Esophagus muscularis mucosa (tissue), 4 donors: ENCODE measurements around the gene BTG4. TPM values are rescaled to one million over a fixed set of nuclear protein-coding genes. Genes with fewer than 3 reads are reported as not detected.

Experiments used
- DNase-seq: peaks from one replicate; pipeline ENCODE4 v3.0.0-alpha.2; 2017; ENCODE audit errors: extremely low spot score
- H3K27ac ChIP-seq, 4 donors: fragments of 200-600 bp; sonication (generic); replicated peaks in 1 of 4; 1 replicate in 3 of 4; 2 replicates in 1 of 4; pipeline ENCODE4 v1.5.1; 2016 to 2019; ENCODE audit warnings: mild to moderate bottlenecking in 1 of 4
- H3K27me3 ChIP-seq, 4 donors: fragments of 200-600 bp; sonication (generic); one replicate each; pipeline versions ENCODE4 v1.5.1 to v1.6.0; 2016 to 2019
- H3K36me3 ChIP-seq, 4 donors: fragments of 200-600 bp; sonication (generic); one replicate each; pipeline ENCODE4 v1.5.1; 2016 to 2019
- H3K4me1 ChIP-seq, 4 donors: fragments of 200-600 bp; sonication (generic); one replicate each; pipeline ENCODE4 v1.5.1; 2016 to 2019
- H3K4me3 ChIP-seq, 4 donors: fragments of 200-600 bp; sonication (generic); 1 replicate in 2 of 4; 2 replicates in 2 of 4; pipeline ENCODE4 v1.5.1; 2016 to 2019; ENCODE audit warnings: mild to moderate bottlenecking in 4 of 4, moderate library complexity in 1 of 4
- H3K9me3 ChIP-seq, 4 donors: fragments of 200-600 bp; sonication (generic); 1 replicate in 3 of 4; 2 replicates in 1 of 4; pipeline ENCODE4 v1.5.1; 2016 to 2019
- EP300 ChIP-seq: sonication (generic); formaldehyde crosslinking; IDR thresholded peaks from one replicate; pipeline ENCODE4 v1.6.1; 2017; ENCODE audit warnings: antibody characterized with exemption
- POLR2A ChIP-seq: fragments of 450-650 bp; IDR thresholded peaks from one replicate; pipeline ENCODE4 v1.6.1; 2017; ENCODE audit warnings: antibody characterized with exemption, moderate library complexity, mild to moderate bottlenecking, low read depth
- POLR2AphosphoS5 ChIP-seq, 2 donors: sonication (generic); formaldehyde crosslinking; IDR thresholded peaks; one replicate each; pipeline ENCODE4 v1.6.1; 2017; ENCODE audit warnings: antibody characterized with exemption in 2 of 2
- WGBS: methylation state at CpG from one replicate; pipeline ENCODE4 v1.1.5; 2018; 5-methylcytosine and 5-hydroxymethylcytosine counted together
- intact Hi-C: fragments of 100-400 bp; cut with DNase I; formaldehyde crosslinking; loops from one replicate; pipeline ENCODE4 v1.15.1; 2023
- total RNA-seq, 4 donors: library from RNA; depleted of rRNA; stranded (reverse); fragments of >200 nt; gene quantifications; one replicate each; pipeline versions ENCODE4 v1.1.0 to v1.2.1, GENCODE V29; 2016
- TF ChIP-seq, protein P1 (sequence below), 3 experiments: fragments of 200-600 bp in 2 of 3; fragments of 450-650 bp in 1 of 3; sonication (generic) in 2 of 3; IDR thresholded peaks; one replicate each; pipeline ENCODE4 v1.5.1; 2017 to 2019; ENCODE audit warnings: antibody characterized with exemption in 3 of 3, mild to moderate bottlenecking in 2 of 3, moderate library complexity in 1 of 3

Gene BTG4
- total RNA-seq, 4 donors from 2014 or later = not detected

DNA sequence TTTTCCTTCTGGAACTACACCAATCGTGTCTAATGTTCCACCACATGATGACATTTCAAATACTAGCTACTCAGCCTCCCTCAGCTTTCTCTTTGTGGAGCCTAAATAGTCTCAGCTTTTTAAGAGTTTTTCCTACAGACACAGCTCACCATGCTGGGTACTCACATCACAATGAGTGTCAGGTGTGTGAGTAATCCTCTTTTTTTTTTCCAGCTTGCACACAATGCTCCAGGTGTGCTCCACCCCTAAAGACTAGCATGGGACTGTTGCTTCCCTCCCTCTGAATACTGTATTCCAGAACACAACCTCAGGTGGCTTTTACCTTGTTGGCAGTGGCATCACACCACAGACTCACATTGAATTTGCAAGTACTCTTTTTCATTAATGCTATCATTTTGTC lies 11.7 kb downstream of the BTG4 start:
- H3K4me3 ChIP-seq = no peak overlapping the region
- H3K27ac ChIP-seq = no peak overlapping the region
- intact Hi-C loops = no loop called here
- H3K36me3 ChIP-seq = no peaks in the 10 kb centered on the region
- 69% methylated on average over 1 of the region's 1 CpG for WGBS
- no peaks in the 10 kb centered on the region for H3K27me3 ChIP-seq
- no peak for DNase-seq
- TF ChIP-seq, protein P1, sequence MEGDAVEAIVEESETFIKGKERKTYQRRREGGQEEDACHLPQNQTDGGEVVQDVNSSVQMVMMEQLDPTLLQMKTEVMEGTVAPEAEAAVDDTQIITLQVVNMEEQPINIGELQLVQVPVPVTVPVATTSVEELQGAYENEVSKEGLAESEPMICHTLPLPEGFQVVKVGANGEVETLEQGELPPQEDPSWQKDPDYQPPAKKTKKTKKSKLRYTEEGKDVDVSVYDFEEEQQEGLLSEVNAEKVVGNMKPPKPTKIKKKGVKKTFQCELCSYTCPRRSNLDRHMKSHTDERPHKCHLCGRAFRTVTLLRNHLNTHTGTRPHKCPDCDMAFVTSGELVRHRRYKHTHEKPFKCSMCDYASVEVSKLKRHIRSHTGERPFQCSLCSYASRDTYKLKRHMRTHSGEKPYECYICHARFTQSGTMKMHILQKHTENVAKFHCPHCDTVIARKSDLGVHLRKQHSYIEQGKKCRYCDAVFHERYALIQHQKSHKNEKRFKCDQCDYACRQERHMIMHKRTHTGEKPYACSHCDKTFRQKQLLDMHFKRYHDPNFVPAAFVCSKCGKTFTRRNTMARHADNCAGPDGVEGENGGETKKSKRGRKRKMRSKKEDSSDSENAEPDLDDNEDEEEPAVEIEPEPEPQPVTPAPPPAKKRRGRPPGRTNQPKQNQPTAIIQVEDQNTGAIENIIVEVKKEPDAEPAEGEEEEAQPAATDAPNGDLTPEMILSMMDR (IDR thresholded peaks at IDR 0.05) = no peak
- TF ChIP-seq POLR2A (no peak), EP300 (no peak), POLR2AphosphoS5 (IDR thresholded peaks at IDR 0.05) (no peak)
- no peaks in the 10 kb centered on the region for H3K4me1 ChIP-seq
- H3K9me3 ChIP-seq = no peaks in the 10 kb centered on the region

DNA sequence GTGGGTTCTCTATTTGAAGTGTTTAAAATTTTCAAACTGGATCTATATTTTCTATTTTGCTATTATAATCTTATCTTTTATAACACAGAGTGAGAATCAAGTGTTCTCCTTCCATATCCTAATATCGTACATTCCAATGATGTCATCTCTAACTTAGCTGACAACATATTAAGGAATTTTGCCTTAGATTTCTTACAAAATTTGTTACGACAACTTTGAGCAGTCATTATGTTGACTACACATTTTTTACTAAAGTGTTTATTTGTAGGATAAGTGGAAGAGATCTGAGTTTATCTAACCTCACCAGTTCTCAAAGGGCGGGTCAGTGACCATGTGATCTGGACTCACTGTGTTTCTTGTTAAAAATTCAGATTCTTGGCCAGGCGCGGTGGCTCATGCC lies 12.7 kb downstream of the BTG4 start:
- H3K9me3 ChIP-seq = no peaks in the 10 kb centered on the region
- H3K27ac ChIP-seq = no peak overlapping the region
- no peaks in the 10 kb centered on the region for H3K36me3 ChIP-seq
- no peak overlapping the region for H3K4me3 ChIP-seq
- no peaks in the 10 kb centered on the region for H3K27me3 ChIP-seq
- no peak for DNase-seq
- TF ChIP-seq, protein P1 (IDR thresholded peaks at IDR 0.05) = no peak
- TF ChIP-seq EP300 = no peak
- no peak for TF ChIP-seq POLR2A
- no peak for TF ChIP-seq POLR2AphosphoS5 (IDR thresholded peaks at IDR 0.05)
- 92% methylated on average over 5 of the region's 5 CpGs for WGBS
- H3K4me1 ChIP-seq = no peaks in the 10 kb centered on the region
- intact Hi-C loops = no loop called here

DNA sequence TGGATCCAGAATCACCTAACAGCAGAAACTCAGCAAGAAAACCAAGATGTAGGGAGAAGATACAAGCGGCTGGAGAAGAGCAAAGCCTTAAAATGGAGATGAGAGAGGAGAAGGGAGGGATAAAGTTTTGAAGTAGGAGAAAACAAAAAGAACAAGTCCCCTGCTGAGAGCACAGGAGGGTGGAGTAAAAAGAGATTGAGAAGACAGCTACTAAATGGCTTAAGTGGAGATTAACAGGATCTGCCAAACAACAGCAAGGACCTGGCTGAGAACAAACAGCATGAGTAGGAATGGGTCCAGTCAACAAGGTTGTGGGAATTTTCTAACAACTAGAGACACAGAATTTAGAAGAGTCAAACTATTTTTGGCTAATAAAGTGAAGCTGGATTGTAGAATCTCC lies 18.1 kb downstream of the BTG4 start:
- no peak overlapping the region for H3K4me3 ChIP-seq
- intact Hi-C loops = no loop called here
- DNase-seq = no peak
- no peaks in the 10 kb centered on the region for H3K36me3 ChIP-seq
- no peak overlapping the region for H3K27ac ChIP-seq
- WGBS = 71% methylated on average over 1 of the region's 1 CpG
- no peaks in the 10 kb centered on the region for H3K9me3 ChIP-seq
- TF ChIP-seq POLR2A = no peak
- TF ChIP-seq, protein P1 (IDR thresholded peaks at IDR 0.05) = no peak
- no peak for TF ChIP-seq POLR2AphosphoS5 (IDR thresholded peaks at IDR 0.05)
- no peak for TF ChIP-seq EP300
- no peaks in the 10 kb centered on the region for H3K27me3 ChIP-seq
- H3K4me1 ChIP-seq = no peaks in the 10 kb centered on the region

DNA sequence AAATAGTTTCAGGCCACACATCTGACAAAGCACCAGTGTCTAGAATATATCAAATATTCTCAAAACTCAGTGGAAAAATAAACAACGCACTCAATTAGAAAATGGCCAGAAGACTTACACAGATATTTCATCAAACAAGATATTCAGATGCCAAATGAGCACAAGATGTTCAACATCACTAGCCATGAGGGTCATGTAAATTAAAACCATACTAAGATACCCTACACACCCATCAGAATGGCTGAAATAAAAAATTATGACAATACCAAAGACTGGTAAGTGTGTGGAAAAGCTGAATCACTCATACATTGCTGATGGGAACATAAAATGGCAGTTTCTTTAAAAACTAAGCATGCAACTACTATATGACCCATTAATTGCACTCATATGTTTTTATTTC lies 21.7 kb downstream of the BTG4 start:
- H3K9me3 ChIP-seq = peaks cover 0 to 9% (median 0%) of the 10 kb centered on the region in 4 donors
- no peak overlapping the region for H3K4me3 ChIP-seq
- WGBS = 100% methylated on average over 1 of the region's 1 CpG
- no peak for TF ChIP-seq POLR2A
- no peak for TF ChIP-seq EP300
- TF ChIP-seq, protein P1 (IDR thresholded peaks at IDR 0.05) = no peak
- no peak for TF ChIP-seq POLR2AphosphoS5 (IDR thresholded peaks at IDR 0.05)
- H3K4me1 ChIP-seq = no peaks in the 10 kb centered on the region
- no peaks in the 10 kb centered on the region for H3K36me3 ChIP-seq
- peaks cover 0 to 2% (median 0%) of the 10 kb centered on the region in 4 donors for H3K27me3 ChIP-seq
- no peak for DNase-seq
- H3K27ac ChIP-seq = no peak overlapping the region
- intact Hi-C loops = no loop called here

DNA sequence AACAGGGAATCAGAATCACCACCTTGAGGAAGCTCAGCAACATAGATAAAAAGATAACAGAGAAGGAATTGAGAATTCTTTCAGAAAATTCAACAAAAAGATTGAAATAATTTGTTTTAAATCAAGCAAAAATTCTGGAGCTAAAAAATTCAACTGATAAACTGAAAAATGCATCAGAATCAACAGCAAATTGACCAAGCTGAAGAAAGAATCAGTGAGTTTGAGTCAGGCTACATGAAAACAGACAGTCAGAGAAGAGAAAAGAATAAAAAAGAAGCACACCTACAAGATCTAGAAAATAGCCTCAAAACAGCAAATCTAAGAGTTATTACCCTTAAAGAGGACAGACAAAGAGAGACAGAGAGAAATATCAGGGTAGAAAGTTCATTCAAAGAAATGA lies 28.8 kb downstream of the BTG4 start:
- TF ChIP-seq, protein P1 (IDR thresholded peaks at IDR 0.05) = no peak
- no peak for TF ChIP-seq POLR2A
- no peak for TF ChIP-seq POLR2AphosphoS5 (IDR thresholded peaks at IDR 0.05)
- no peak for TF ChIP-seq EP300
- H3K27me3 ChIP-seq = no peaks in the 10 kb centered on the region
- DNase-seq = no peak
- H3K9me3 ChIP-seq = peaks cover 0 to 18% (median 8%) of the 10 kb centered on the region in 4 donors
- intact Hi-C loops = no loop called here
- no peak overlapping the region for H3K4me3 ChIP-seq
- H3K36me3 ChIP-seq = no peaks in the 10 kb centered on the region
- H3K27ac ChIP-seq = no peak overlapping the region
- no peaks in the 10 kb centered on the region for H3K4me1 ChIP-seq
